ENCODE measurements around the gene OR10A3.
"Not testable (repeated sequence)": the region's sequence is repeated elsewhere in the genome, so short reads cannot be mapped to it uniquely, and the experiment has no call there.

The OR10A3 gene, protein sequence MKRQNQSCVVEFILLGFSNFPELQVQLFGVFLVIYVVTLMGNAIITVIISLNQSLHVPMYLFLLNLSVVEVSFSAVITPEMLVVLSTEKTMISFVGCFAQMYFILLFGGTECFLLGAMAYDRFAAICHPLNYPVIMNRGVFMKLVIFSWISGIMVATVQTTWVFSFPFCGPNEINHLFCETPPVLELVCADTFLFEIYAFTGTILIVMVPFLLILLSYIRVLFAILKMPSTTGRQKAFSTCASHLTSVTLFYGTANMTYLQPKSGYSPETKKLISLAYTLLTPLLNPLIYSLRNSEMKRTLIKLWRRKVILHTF

DNA sequence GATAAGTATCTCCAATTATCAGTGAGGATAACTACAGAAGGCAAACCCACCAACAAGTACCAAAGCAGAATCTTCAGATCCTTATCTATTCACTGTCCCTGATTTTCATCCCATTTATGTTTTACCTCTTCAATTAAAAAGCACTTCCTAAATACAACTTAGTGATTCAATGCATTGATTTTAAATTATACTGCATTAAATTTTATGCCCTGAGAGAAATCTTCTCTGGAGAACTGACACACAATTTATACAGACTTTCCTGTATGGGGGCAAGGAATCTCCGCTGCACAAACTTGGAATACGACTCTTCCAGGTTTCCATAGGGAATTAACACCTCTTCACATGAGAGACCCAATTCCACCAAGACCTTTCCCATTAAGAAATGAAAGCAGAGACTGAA, at the start of gene OR10A3:
Gene OR10A3 (minus strand): TSS at position 101 of the 400 bp plus-strand sequence. CDS start 2,188 bp downstream, outside the sequence.
- no peak for TF ChIP-seq CTCF (IDR thresholded peaks at IDR 0.05; ENCODE audit: low read depth, low read length)

GRCh38 chr11:7987560-7987883, 46.0 kb upstream of the OR10A3 start:
- not testable (repeated sequence) for DNase-seq (ENCODE audit: extremely low read depth, low read depth)

More for the DNA sequence above, at the start of gene OR10A3:
- no peak for DNase-seq (ENCODE audit: extremely low read depth, low read depth)

- DNase-seq (ENCODE audit: extremely low read depth, low read depth), result peak; percentile 99
- peak; percentile 83 for TF ChIP-seq CTCF (IDR thresholded peaks at IDR 0.05; ENCODE audit: low read depth, low read length)
These were observed 45.5 kb upstream of the OR10A3 start, which contains the start of gene EIF3F for GRCh38 chr11:7986768-7987559. EIF3F (plus strand) TSS chr11:7987337; CDS start chr11:7987353, 16 bp downstream.

DNA sequence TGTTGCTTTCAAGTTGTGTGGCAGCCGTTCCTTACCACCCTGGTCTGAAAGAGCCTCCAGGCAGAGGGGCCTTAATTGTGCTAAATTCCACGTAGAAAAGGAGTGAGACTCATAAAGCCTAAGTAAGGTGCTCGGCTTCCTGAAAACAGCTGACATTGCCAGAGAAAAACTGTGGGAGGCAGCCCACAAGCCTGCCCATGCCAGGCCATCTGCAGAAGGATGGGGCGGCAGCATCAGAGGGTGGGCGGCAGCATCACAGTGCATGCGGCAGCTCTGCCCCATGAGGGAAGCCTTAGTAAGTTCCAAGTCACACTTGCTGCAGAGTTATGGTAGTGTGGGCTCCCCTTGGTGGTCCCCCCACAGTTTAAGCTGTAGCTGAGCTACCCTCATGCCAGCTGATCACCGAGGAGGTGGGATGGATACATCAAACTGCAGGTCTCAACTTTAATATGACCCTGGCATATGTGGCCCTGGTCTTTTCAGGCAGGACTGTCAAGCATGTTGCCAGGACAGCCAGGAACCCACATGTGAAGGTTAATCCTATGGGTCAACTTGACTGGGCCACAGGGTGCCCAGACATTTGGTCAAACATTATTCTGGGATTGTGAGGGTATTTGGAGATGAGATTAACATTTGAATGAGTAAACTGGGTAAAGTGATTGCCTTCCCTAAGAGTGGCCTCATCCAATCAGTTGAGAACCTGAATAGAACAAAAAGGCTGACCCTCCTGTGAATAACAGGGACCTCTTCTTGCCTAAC, 42.5 kb upstream of the OR10A3 start:
- DNase-seq (ENCODE audit: extremely low read depth, low read depth), result no peak
- no peak for TF ChIP-seq CTCF (IDR thresholded peaks at IDR 0.05; ENCODE audit: low read depth, low read length)

DNA sequence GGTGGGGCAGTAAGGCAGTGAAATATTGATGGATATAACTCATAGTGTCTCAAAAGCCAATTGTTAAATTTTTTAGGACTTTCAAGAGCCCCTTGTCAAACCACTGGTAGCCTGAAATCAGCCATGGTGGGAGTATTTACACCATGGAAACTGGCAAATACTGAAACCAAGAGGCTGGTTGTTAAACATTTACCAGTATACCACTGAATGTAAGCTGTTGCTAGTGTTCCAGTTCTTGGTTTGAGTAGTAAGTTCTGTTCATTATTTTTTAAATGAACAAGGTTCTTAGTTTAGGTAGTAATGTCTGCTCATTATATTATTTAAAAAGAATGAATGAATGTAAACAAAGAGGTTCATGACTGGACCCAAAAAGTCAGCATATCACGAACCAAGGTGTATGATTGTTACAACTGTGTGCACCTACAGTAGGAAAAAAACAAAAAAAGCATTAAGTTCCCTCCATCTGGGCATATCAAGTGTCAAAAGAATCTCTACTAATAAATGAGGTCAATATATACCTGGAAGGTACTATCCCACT, 41.1 kb upstream of the OR10A3 start:
- DNase-seq (ENCODE audit: extremely low read depth, low read depth), result no peak
- no peak for TF ChIP-seq CTCF (IDR thresholded peaks at IDR 0.05; ENCODE audit: low read depth, low read length)

DNA sequence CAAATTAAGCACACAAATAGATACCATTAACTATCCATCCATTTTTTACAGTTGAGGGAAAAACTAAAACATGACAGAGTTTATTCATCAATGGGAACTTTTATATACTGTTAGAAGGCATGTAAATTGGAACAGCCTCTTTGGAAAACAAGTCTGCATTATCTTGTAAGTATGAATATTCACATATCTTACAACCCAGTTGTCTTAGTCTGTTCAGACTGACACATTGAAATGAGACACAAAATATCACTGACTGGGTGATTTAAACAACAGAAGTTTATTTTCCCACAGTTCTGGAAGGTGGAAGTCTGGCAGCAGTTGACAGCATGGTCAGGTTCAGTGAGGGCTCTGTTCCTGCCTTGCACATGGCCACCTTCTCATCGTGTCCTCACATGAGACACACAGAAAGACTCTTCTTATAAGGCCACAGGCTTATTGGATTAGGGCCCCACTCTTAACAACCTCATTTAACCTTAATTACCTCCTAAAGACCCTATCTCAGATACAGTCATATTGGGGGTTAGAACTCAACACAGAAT, 40.2 kb upstream of the OR10A3 start:
- DNase-seq (ENCODE audit: extremely low read depth, low read depth), result no peak
- TF ChIP-seq CTCF (IDR thresholded peaks at IDR 0.05; ENCODE audit: low read depth, low read length), result no peak

DNA sequence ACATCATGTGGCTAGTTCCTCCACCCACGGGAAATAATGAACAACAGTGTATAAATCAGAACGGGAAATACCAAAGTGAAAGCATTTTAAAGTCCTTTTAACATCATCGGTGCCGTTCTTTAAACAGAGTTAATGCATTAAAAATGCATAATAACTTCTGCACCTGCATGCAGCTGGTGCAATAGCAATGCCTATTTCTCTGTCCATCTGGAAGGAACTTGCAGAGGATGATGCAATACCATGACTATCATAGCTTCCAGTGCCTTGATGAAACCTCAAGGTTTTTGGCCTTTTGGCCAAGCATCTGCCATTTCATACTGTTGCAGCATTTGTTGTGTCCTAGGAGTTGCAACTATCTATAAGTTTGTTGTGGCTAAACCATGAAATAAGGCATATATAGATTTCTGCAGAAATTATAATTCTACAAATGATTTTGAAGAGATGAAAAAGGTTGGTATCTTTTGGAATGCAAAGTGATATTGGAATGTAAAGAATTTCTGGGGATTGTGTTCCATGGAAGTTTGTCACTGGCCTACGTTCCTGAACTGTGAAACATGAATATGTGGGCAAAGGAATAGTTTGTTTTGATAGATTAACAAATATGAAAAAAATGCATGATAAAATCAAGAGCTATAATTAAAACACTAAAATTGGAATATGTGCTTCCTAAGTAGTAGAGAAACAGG, 35.9 kb upstream of the OR10A3 start:
- TF ChIP-seq CTCF (IDR thresholded peaks at IDR 0.05; ENCODE audit: low read depth, low read length), result no peak
- peak; percentile 76 for DNase-seq (ENCODE audit: extremely low read depth, low read depth)
